NCI-H2029 treated with DMSO at 0.1 percent for 48 hours (cell line): ENCODE data around the gene C11orf21.

Experiments used
- DNase-seq: peaks from one replicate; lab custom pipeline; 2025; lab: John Stamatoyannopoulos, UW

C11orf21 gene

DNA sequence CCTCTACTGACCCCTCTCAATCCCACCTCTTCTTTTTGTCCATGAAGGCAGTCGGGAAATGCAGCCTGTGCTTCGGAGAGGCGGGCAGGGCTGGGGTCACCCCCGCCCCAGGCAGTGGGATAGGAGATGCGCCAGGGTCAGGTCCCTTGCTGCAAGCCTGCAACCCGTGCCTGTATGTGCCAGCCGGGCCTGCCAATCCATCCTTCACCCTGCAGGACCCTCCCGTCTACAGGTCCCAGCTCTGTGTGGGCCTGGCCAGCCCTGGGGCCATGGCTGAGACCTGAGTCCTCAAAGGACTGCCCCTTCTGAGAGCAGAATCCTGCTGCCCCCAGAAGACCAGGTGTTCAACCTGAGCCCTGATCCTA lies 42.3 kb downstream of the C11orf21 start:
- no peak for DNase-seq

DNA sequence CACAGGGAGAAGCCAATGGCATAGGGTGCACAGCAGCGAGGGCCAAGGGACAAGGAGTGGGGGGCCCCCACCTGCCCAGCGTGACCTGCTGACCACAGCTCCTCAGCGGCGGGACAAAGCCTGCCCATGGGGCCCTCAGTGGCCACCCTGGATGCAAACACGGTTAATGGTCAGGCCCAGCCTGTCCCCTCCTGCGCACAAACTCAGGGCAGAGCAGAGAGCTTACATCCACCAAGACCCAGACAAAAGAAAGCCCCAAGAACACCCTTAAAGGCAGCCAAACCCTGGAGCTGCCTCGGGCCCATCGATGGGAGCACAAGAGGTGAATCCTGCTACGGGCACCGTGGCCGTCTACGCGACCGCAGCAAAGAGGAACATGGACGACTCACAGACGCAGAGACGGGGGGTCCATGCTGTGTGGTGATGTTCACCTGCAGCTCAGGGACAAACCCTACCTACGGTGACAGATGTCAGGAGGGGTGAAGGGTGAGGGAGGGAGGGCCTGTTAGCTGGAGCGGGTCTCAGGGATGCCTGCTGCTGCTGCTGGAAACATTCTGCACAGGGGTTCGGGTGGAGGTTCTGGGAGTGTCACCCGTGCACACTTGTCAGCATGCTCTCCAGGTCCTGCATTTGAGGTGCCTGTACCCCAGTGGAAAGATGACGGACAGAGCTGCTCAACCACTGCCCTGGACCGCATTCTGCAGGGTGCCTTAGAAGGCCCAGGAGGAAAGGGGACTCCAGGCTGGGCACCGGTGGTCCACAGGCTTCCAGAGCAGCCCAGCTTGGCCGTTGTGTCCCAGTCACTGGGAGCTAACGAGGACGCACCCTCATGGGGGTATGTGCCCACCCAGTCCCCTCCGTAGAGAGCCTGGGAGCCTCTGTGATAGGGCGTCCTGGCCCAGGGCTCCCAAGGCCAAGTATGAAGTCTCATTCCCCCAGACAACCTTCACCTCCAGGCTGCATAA lies 42.9 kb downstream of the C11orf21 start:
- DNase-seq, result no peak

DNA sequence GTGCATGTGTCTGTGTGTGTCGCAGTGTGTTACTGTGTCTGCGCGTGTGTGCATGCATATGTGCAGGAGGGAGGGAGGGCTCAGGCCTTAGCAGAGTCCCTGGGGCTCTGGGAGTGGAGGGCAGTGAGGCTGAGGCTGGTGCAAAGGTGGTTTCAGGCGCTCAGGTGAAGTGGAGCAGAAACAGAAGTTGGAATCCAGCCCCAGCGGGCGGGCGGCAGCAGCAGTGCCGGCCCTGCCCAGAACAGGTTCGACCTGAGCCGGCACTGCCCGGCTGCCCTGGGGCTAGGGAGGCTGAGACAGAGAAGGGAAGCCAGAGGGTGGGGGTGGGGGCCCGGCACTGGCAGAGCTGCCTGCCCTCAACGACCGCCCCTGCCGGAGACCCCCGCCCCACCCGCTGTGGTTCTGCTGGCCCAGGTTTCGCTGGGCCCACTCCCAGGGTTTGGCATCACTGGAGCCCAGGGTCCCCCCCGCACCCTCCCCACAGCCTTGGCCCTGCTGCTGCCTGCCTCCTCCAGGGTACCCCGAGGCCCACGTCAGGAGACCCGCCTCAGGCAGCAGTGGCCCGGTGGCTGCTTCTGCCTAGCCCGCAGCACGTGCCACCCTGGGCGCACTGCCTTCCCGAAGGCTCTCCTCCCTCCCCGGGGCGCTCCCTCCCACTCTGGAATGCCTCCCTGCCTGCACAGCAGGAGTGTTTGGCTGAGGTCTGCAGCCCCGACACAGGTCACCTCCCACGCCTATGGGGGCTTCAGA lies 44.6 kb downstream of the C11orf21 start:
- no peak for DNase-seq

DNA sequence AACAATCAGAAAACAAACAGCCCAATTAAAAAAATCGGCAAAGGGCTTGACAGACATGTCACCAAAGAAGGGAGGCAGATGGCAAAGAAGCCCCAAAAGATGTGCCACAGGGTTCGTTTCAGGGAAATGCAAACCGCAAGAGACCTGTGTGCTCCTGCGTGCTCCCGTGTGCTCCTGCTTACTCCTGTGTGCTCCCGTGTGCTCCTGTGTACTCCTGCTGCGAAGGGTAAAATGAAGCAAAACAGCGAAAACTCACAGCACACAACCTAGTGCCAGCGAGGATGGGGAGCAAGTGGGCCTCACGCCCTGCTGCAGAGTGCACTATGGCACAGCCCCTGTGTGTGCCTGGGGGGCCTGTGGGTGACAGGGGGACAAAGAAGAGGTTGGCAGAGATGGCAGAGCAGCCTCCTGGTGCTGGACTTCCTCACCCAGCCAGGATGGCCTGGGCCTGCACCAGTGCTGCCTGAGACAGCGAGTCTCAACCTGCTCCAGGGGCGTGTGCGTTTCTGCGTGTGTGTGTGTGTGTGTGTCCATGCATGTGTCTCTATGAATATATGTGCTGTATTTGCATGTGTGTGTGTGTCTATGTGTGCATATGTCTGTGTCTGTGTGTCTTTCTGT lies 45.3 kb downstream of the C11orf21 start:
- no peak for DNase-seq

DNA sequence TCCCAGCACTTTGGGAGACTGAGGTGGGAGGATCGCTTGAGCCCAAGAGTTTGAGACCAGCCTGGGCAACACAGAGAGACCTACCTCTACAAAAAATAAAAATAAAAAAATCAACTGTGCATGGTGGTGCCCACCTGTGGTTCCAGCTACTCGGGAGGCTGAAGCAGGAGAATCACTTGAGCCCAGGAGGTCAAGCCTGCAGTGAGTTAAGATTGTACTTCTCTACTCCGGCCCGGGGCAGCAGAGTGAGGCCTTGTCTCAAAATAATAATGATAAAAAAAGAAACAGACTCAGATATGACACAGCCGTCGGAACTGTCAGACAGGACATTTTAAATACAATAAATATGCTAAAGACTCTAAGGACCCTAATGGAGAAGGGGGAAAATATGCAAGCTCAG lies 49.7 kb downstream of the C11orf21 start:
- no peak for DNase-seq

DNA sequence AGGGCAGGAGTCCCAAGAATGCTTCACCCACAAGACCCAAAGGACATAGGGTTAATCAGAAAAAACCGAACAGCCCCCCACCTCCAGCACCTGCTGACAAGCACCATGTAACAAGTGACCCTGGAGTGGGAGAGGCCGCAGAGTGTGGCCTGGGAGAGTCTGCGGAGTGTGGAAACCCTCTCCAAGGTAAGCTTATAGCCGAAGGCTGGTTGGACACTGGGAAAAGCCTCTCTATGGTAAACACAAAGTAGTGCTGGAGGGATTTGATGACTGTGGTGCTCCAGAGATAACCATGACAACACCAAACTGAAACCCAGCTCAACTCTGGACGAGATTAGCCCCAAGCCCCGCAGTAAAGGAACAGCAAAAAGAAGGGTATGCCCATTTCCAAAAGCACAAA lies 50.6 kb downstream of the C11orf21 start:
- DNase-seq, result no peak

DNA sequence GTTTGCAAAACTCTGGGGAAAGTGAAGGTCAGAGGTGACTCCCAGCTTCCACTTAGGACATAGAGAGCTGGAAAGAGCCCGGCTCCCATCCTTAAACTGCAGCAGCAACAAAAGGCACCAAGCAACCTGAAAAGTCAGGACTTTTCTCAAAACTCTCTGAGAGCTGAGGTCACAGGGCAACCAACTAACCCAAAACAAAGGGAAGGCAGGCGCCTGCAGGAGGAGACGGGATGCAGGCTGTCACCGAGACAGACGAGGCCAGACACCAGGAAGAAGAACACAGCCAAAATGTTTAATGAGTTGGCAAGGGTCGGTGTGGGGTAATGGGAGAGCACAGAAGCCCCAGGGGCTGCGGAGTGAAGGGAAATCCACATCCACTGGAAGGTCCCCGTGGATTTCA lies 51.2 kb downstream of the C11orf21 start:
- no peak for DNase-seq

DNA sequence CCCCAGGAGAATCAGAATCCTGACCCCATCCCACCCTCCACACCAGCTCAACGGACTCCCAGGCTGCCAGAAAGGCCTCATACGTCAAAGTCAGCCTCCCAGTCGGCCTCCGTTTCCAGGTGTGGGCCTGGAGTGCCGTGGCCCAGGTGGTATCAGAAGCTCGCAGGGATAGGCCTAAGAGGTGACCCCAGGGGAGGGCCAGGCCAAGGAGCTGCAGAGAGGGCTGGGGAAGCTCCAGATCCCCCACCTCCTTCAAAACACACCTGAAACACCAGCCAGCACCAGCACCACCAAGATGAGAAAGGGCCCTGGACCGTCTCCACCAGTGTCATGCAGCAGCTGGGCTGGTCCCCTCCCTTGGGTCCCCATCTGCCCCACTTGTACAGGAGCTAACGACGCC lies 51.7 kb downstream of the C11orf21 start:
- DNase-seq, result no peak

DNA sequence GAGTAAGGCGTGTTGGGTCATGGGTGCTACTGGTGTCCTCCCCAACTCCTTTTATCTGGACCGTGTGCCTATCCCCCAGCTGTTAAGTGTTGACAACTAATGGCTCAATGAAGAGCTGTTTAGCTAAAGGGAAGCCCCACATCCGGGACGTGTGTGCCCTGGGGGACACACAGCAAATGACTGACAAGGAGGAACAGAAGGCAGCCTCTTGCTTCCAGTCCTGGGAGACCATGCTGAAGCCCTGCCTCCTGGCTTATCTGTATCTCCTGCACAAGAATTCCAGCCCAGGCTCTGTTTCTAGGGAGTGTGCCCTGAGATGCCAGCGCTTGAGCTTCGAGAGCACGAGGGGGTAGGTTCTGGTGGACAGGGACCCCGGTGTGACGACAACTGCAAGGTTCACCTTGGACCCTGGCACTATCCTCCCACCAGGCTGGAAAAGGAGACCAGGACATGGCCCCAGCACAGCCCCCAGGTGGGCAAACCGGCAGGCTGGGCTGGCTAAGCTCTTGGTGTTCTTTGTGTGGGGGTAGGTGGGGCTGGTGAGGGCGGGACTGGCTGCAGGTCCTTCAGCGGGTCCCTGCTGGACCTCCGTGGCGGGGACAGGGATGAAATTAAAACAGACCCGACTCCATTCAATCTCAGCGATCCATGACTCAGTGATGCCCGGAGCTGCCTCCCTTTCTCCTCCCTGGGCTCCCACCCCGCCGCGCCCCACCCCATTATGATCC lies 52.4 kb downstream of the C11orf21 start:
- DNase-seq, result no peak

DNA sequence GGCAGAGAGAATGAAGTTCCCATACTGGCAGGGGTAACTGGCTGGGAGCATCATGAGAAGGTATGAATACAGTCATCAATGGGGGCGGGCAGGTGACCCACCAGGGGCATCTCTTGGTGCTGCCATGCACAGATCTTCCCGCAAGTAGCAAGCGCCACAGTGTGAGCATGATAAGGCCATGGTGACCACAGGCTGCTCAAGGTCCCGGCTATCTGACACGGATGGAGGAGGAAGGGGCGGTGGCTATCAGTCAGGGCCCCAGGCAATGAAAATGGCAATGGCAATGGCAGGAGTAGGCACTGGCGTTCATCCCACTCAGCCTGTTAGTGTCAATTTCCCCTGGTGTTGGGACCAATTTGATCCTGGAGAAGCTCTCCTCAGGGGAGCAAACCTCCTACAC lies 53.0 kb downstream of the C11orf21 start:
- no peak for DNase-seq

DNA sequence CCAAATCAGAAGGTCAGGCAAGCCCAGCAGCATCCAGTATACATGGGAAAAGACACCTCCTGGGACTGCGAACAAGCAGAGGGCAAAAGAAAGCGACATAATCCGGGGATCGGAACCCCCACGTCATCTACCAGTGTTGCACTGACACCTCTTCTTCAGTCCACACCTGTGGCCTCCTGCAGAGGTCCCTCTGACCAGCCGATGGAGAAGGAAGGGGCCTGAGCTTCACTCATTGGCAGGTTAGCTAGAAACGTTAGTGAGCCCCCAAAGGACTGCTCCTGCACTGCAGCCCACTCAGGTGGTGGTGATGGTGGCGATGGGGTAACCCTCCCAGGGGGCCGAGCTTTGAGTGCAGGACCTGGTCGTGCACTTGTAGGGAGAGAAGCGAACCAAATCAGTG lies 53.5 kb downstream of the C11orf21 start:
- no peak for DNase-seq

DNA sequence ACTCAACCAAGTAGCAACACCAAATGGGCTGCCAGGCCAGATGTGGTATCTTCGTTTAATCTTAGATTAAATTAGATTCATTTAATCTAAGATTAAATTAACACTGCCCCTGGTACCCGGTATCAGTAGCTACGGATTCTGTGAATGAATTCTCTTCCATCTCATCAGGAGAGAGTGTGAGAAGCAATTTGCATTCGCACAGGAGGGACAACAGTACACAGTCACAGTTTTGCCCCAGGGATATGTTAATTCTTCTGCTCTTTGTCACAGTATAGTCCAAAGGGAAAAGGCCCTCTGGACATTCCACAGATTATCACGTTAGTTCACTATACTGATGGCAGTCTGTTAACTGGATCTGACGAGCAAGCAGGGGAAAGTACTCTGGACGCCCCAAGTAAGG lies 54.2 kb downstream of the C11orf21 start:
- no peak for DNase-seq
